ENCODE measurements around the gene MYO1A. TPM values are rescaled to one million over a fixed set of nuclear protein-coding genes. Genes with fewer than 3 reads are reported as not detected.

Gene MYO1A
- total and polyA plus RNA-seq, 10 of the 15 experiments (the other 5 are each of a cell fraction or from before 2014, with no cell fraction given) = 0.01 to 0.34 (median 0.15) TPM; not detected in 2

GRCh38 chr12:57004651-57005050, 45.3 kb downstream of the MYO1A start:
- CTCF ChIA-PET = interaction anchor here (0.7 to 12.1 kb wide), 23 partner anchors 8 to 369 kb away, joined by 3 to 177 read pairs (median 5); partner anchors contain the start of genes HSD17B6, MYO1A, PRIM1 and STAT6
- Histone ChIP-seq H3K4me2 (ENCODE audit: control insufficient read depth, insufficient read depth) (no peak overlapping the region), H2AFZ (ENCODE audit: control insufficient read depth, low read depth, low read length) (no peak overlapping the region), H3K27ac (ENCODE audit: control insufficient read depth, insufficient read depth) (no peak overlapping the region), H3K4me3 (no peak overlapping the region), H3K9me3 (replicated peaks; ENCODE audit: control insufficient read depth, insufficient read depth, low read length) (no peaks in the 10 kb centered on the region), H3K36me3 (ENCODE audit: control insufficient read depth in 2 of 2, insufficient read depth in 2 of 2, low read length in 1 of 2) (peaks cover 1 to 6% of the 10 kb centered on the region in 2 experiments; a peak in 2 of 4 replicates), H4K20me1 (ENCODE audit: control insufficient read depth, insufficient read depth) (no peaks in the 10 kb centered on the region), H3K27me3 (replicated peaks in 1 of 2; ENCODE audit: control insufficient read depth in 2 of 2, insufficient read depth in 2 of 2, low read length in 1 of 2) (no peaks in the 10 kb centered on the region), H3K9ac (ENCODE audit: control insufficient read depth, insufficient read depth, low read length) (no peak overlapping the region), H3K4me1 (ENCODE audit: control insufficient read depth, insufficient read depth, low read length) (peaks cover 23% of the 10 kb centered on the region), H3K79me2 (ENCODE audit: control insufficient read depth, insufficient read depth, low read length) (peaks cover 6% of the 10 kb centered on the region)
- SMC1A ChIA-PET (ENCODE audit: uncharacterized antibody, unreplicated experiment) = interaction anchor here (0.6 to 12.3 kb wide), 14 partner anchors 8 to 647 kb away, joined by 3 to 125 read pairs (median 4); partner anchors contain the start of genes HSD17B6 and STAT6
- DNase-seq (ENCODE audit: low read depth, low spot score) = no peak
- RAD21 ChIA-PET (ENCODE audit: unreplicated experiment) = interaction anchor here (1.0 to 5.8 kb wide), 7 partner anchors 17 to 315 kb away, joined by 3 to 44 read pairs (median 4); partner anchors contain the start of gene STAT6
- ATAC-seq = no peak
- POLR2A ChIA-PET = interaction anchor here (1.1 kb wide), 1 partner anchor 107 kb away, joined by 3 read pairs; the partner anchor contains the start of gene STAT6
- intact Hi-C loops (cut with micrococcal nuclease; ENCODE audit: unreplicated experiment) = no loop called here
- no TSS peak for BruUV-seq (replicated peaks)
- WGBS (ENCODE audit: insufficient coverage, insufficient replicate concordance, low lambda C conversion rate, missing lambda C conversion rate) = 92% methylated on average over 6 of the region's 6 CpGs
- no peak for FAIRE-seq
- TF ChIP-seq NR2C2 (IDR thresholded peaks at IDR 0.05; ENCODE audit: borderline replicate concordance, control insufficient read depth, insufficient read length, low read depth) (no peak), ZNF622 (IDR thresholded peaks at IDR 0.05) (no peak), IRF3 (IDR thresholded peaks at IDR 0.05) (no peak)
- in situ Hi-C loops (cut with MboI) = loop anchor here (5.0 kb wide), 2 partner anchors 108 to 247 kb away; partner anchors contain the start of gene STAT6

GRCh38 chr12:57003395-57003794, 46.5 kb downstream of the MYO1A start:
- Histone ChIP-seq H3K9me3 (replicated peaks; ENCODE audit: control insufficient read depth, insufficient read depth, low read length) (no peaks in the 10 kb centered on the region), H3K36me3 (ENCODE audit: control insufficient read depth in 2 of 2, insufficient read depth in 2 of 2, low read length in 1 of 2) (peaks cover 1 to 6% of the 10 kb centered on the region in 2 experiments; a peak in 2 of 4 replicates), H3K4me3 (no peak overlapping the region), H3K27ac (ENCODE audit: control insufficient read depth, insufficient read depth) (no peak overlapping the region), H3K9ac (ENCODE audit: control insufficient read depth, insufficient read depth, low read length) (no peak overlapping the region), H3K4me1 (ENCODE audit: control insufficient read depth, insufficient read depth, low read length) (peaks cover 32% of the 10 kb centered on the region), H3K27me3 (replicated peaks in 1 of 2; ENCODE audit: control insufficient read depth in 2 of 2, insufficient read depth in 2 of 2, low read length in 1 of 2) (no peaks in the 10 kb centered on the region), H4K20me1 (ENCODE audit: control insufficient read depth, insufficient read depth) (no peaks in the 10 kb centered on the region), H3K79me2 (ENCODE audit: control insufficient read depth, insufficient read depth, low read length) (peaks cover 6% of the 10 kb centered on the region), H2AFZ (ENCODE audit: control insufficient read depth, low read depth, low read length) (no peak overlapping the region), H3K4me2 (ENCODE audit: control insufficient read depth, insufficient read depth) (no peak overlapping the region)
- no peak for FAIRE-seq
- no peak for ATAC-seq
- RAD21 ChIA-PET (ENCODE audit: unreplicated experiment) = interaction anchor here (1.6 to 5.8 kb wide), 3 partner anchors 62 to 163 kb away, joined by 4 to 44 read pairs (median 7); partner anchors contain the start of gene STAT6
- intact Hi-C loops (cut with micrococcal nuclease; ENCODE audit: unreplicated experiment) (no loop called here), in situ Hi-C loops (cut with MboI) (loop anchor here (5.0 kb wide), 2 partner anchors 109 to 246 kb away; partner anchors contain the start of gene STAT6)
- WGBS (ENCODE audit: insufficient coverage, insufficient replicate concordance, low lambda C conversion rate, missing lambda C conversion rate) = 90% methylated on average over 13 of the region's 13 CpGs
- TF ChIP-seq TARDBP (IDR thresholded peaks at IDR 0.05; ENCODE audit: borderline replicate concordance) (no peak), CUX1 (IDR thresholded peaks at IDR 0.05; ENCODE audit: insufficient replicate concordance, low read depth, low read length) (no peak), ZSCAN29 (IDR thresholded peaks at IDR 0.05) (no peak), MXI1 (IDR thresholded peaks at IDR 0.05; ENCODE audit: low read depth, low read length) (no peak), HDAC2 (IDR thresholded peaks at IDR 0.05) (no peak)
- POLR2A ChIA-PET = interaction anchor here (0.6 to 0.8 kb wide), 2 partner anchors 280 to 557 kb away, joined by 3 to 4 read pairs; no protein-coding TSS in a partner anchor
- BruUV-seq (replicated peaks) = no TSS peak
- CTCF ChIA-PET = interaction anchor here (1.0 to 12.1 kb wide), 10 partner anchors 9 to 280 kb away, joined by 3 to 177 read pairs (median 68); partner anchors contain the start of genes HSD17B6, PRIM1 and STAT6
- no peak for DNase-seq (ENCODE audit: low read depth, low spot score)
- SMC1A ChIA-PET (ENCODE audit: uncharacterized antibody, unreplicated experiment) = interaction anchor here (0.9 to 12.3 kb wide), 6 partner anchors 12 to 319 kb away, joined by 3 to 125 read pairs (median 22); partner anchors contain the start of genes HSD17B6 and STAT6

Data from GM12878 (cell line).